K562 (cell line): ENCODE data around the gene C2CD4C. TPM values are rescaled to one million over a fixed set of nuclear protein-coding genes. Genes with fewer than 3 reads are reported as not detected.

Experiments used
- ATAC-seq: fragments of 200-7000 bp; cut with Tn5 transposase; 3 replicates; pipeline ENCODE4 v1.9.1; 2020; ENCODE audit warnings: moderate library complexity
- BruUV-seq: library from RNA; stranded (reverse); fragments of 400-500 nt; replicated peaks from 2 replicates; lab custom pipeline; 2021; lab: Mats Ljungman, UMichigan
- CTCF ChIA-PET: fragments of 300-600 bp; formaldehyde crosslinking; extraction: SDS; loops from one replicate; lab custom pipeline; 2021; ENCODE audit warnings: low intra/inter-chr PET ratio; lab: Yijun Ruan, JAX
- POLR2A ChIA-PET: fragments of 300-600, 350-650 bp; sonication (Branson Sonifier 250); formaldehyde crosslinking; extraction: SDS; loops from one replicate; lab custom pipeline; 2021; ENCODE audit warnings: antibody characterized with exemption, inconsistent platforms; lab: Yijun Ruan, JAX
- DNase-seq, 4 experiments: peaks; one replicate each; pipeline versions ENCODE4 v3.0.0 to v3.0.0-alpha.2; 2011 to 2018; ENCODE audit warnings: low spot score in 3 of 4, mixed read lengths in 3 of 4; ENCODE audit errors: extremely low read depth in 1 of 4
- FAIRE-seq: peaks from 2 replicates; lab custom pipeline; 2011; peaks lifted over from hg19 to GRCh38; lab: Jason Lieb, UNC
- H2AFZ ChIP-seq: 2 replicates; pipeline ENCODE4 v1.6.0; 2011; ENCODE audit warnings: low read depth, low read length, control low read depth, inconsistent platforms
- H3K27ac ChIP-seq: fragments of 200-600 bp; 3 replicates; pipeline ENCODE4 v1.8.0; 2011; ENCODE audit warnings: low read depth, mild to moderate bottlenecking, control low read depth, inconsistent platforms, low read length, moderate library complexity, mixed read lengths; ENCODE audit errors: extremely low read depth
- H3K27me3 ChIP-seq, 2 experiments: fragments of 300-600 bp in 1 of 2; 2 replicates in 1 of 2; 3 replicates in 1 of 2; pipeline versions ENCODE4 v1.6.0 to v1.8.0; 2011; ENCODE audit warnings: inconsistent platforms in 2 of 2, low read length in 2 of 2, mild to moderate bottlenecking in 1 of 2, mixed read lengths in 1 of 2, moderate library complexity in 1 of 2; ENCODE audit not compliant: control insufficient read depth in 2 of 2, insufficient read depth in 2 of 2
- H3K36me3 ChIP-seq: fragments of 300-600 bp; 3 replicates; pipeline ENCODE4 v1.8.0; 2011; ENCODE audit warnings: mild to moderate bottlenecking, low read length, inconsistent platforms; ENCODE audit not compliant: control insufficient read depth, insufficient read depth
- H3K4me1 ChIP-seq, 2 experiments: fragments of 200-600 bp in 1 of 2; replicated peaks in 1 of 2; 2 replicates in 1 of 2; 3 replicates in 1 of 2; pipeline versions ENCODE4 v1.5.1 to v1.8.0; 2011; ENCODE audit warnings: inconsistent platforms in 2 of 2, low read length in 2 of 2, mild to moderate bottlenecking in 1 of 2, mixed read lengths in 1 of 2, moderate library complexity in 1 of 2; ENCODE audit not compliant: control insufficient read depth in 2 of 2, insufficient read depth in 2 of 2
- H3K4me2 ChIP-seq: 2 replicates; pipeline ENCODE4 v1.6.1; 2011; ENCODE audit warnings: low read length, control low read depth, inconsistent platforms, mixed read lengths; ENCODE audit not compliant: insufficient read depth
- H3K4me3 ChIP-seq: fragments of 200-600 bp; sonication (generic), shearing (Covaris generic); 2 replicates; pipeline ENCODE4 v1.5.1; 2016; ENCODE audit warnings: control low read depth, inconsistent platforms
- H3K79me2 ChIP-seq: fragments of 200-600 bp; 3 replicates; pipeline ENCODE4 v1.8.0; 2011; ENCODE audit warnings: low read length, inconsistent platforms; ENCODE audit not compliant: control insufficient read depth, insufficient read depth
- H3K9ac ChIP-seq, 2 experiments: 2 replicates each; pipeline versions ENCODE4 v1.6.0 to v1.6.1; 2011; ENCODE audit warnings: low read depth in 2 of 2, low read length in 2 of 2, control low read depth in 1 of 2, inconsistent platforms in 1 of 2, mild to moderate bottlenecking in 1 of 2, mixed read lengths in 1 of 2; ENCODE audit not compliant: insufficient read depth in 1 of 2
- H3K9me1 ChIP-seq: one replicate; pipeline ENCODE4 v1.6.0; 2011; ENCODE audit warnings: inconsistent platforms, mild to moderate bottlenecking, low read length, moderate library complexity; ENCODE audit not compliant: control insufficient read depth, insufficient read depth
- H3K9me3 ChIP-seq: replicated peaks from 2 replicates; pipeline ENCODE4 v1.5.1; 2011; ENCODE audit warnings: low read depth, low read length, inconsistent platforms; ENCODE audit not compliant: control insufficient read depth, insufficient read depth
- H4K20me1 ChIP-seq: replicated peaks from 2 replicates; pipeline ENCODE4 v1.6.1; 2011; ENCODE audit warnings: low read length, inconsistent platforms, mixed read lengths; ENCODE audit not compliant: control insufficient read depth, insufficient read depth
- CHD2 ChIP-seq: IDR thresholded peaks from 2 replicates; pipeline ENCODE4 v1.6.1; 2011; ENCODE audit warnings: low read depth, low read length
- MECOM ChIP-seq: fragments of 250-450 bp; sonication (Bioruptor Pico); IDR thresholded peaks from 2 replicates; pipeline ENCODE4 v1.8.0; 2022; ENCODE audit warnings: inconsistent platforms
- SNRNP70 ChIP-seq: fragments of 200-400 bp; formaldehyde crosslinking; optimal IDR thresholded peaks from 2 replicates; pipeline ENCODE3; 2017; ENCODE audit warnings: low read depth, low read length
- UBTF ChIP-seq, 2 experiments: IDR thresholded peaks; 2 replicates each; pipeline ENCODE4 v1.6.1; 2012; ENCODE audit warnings: improper control_type of control experiment in 2 of 2, low read depth in 2 of 2, low read length in 2 of 2, borderline replicate concordance in 1 of 2
- USF2 ChIP-seq: sonication (generic); formaldehyde crosslinking; IDR thresholded peaks from 2 replicates; pipeline ENCODE4 v1.5.0; 2020; ENCODE audit warnings: missing genetic modification reagents
- ZNF3 ChIP-seq: fragments of 250-450 bp; sonication (Bioruptor Pico); IDR thresholded peaks from 2 replicates; pipeline ENCODE4 v1.5.0; 2021; ENCODE audit warnings: mild to moderate bottlenecking, moderate library complexity
- WGBS: fragments of 100-300 bp; shearing (Covaris generic); methylation state at CpG from one replicate; pipeline ENCODE4 v1.1.6; 2016; ENCODE audit warnings: low coverage, mixed read lengths; ENCODE audit not compliant: insufficient coverage; ENCODE audit errors: missing lambda C conversion rate; 5-methylcytosine and 5-hydroxymethylcytosine counted together
- in situ Hi-C: fragments of 300-500 bp; cut with MboI; formaldehyde crosslinking; loops from 4 replicates; pipeline ENCODE4 v1.15.0; 2018; ENCODE audit warnings: inconsistent platforms, mixed read lengths
- intact Hi-C: fragments of 100-400 bp; cut with micrococcal nuclease; formaldehyde crosslinking; loops from 2 replicates; pipeline ENCODE4 v1.14.2; 2022
- polyA plus RNA-seq, 8 experiments: library from polyadenylated mRNA; depleted of rRNA in 4 of 8; stranded (reverse) in 5 of 8; unstranded in 3 of 8; fragments of >200 nt; fragmentation: Nextera tagmentation in 2 of 8; fragmentation: Illumina TruSeq in 1 of 8; extraction: Ambion mirVana in 2 of 8; extraction: Trizol in 1 of 8; gene quantifications; 2 replicates each; pipeline versions ENCODE4 v1.2.1 to v1.2.3, GENCODE V29; 2011 to 2014; ENCODE audit warnings: inconsistent platforms in 1 of 8, missing spikeins in 1 of 8
- total RNA-seq, 7 experiments: library from RNA; depleted of rRNA in 6 of 7; stranded (reverse); fragments of >200 nt in 6 of 7; fragmentation: Illumina TruSeq in 2 of 7; extraction: Trizol in 2 of 7; gene quantifications; 2 replicates each; pipeline versions ENCODE4 v1.2.1 to v1.2.3, GENCODE V29; 2011 to 2021; ENCODE audit warnings: low replicate concordance in 1 of 7

Gene C2CD4C
- total and polyA plus RNA-seq, 9 of the 15 experiments (the other 6 are each of a cell fraction or from before 2014, with no cell fraction given), result 0.01 to 0.07 TPM; not detected in 7

DNA sequence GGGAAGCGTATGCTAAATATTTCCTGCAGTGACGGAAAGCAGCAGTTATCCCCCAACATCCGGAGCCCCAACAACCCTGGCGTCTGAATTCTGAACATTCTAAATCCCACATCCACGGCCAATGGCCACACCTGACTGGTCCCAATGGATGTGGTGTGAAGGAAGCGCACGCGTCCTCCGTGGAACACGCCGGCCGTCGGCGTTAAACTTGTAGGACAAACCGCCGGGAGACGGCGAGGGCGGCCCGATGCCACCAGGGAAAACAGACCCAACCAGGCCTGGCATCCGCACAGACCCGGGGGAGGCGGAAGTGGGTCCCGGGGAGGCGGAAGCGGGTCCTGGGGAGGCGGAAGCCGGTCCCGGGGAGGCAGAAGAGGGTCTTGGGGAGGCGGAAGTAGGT, 48.7 kb upstream of the C2CD4C start:
- Histone ChIP-seq H3K4me1 (peaks cover 5 to 37% of the 10 kb centered on the region in 2 experiments; a peak in 4 of 5 replicates), H2AFZ (no peak overlapping the region), H3K79me2 (no peaks in the 10 kb centered on the region), H3K9me1 (no peaks in the 10 kb centered on the region), H3K4me3 (no peak overlapping the region), H3K27ac (no peak overlapping the region), H3K4me2 (no peak overlapping the region), H3K36me3 (no peaks in the 10 kb centered on the region), H3K27me3 (peaks cover 6 to 48% of the 10 kb centered on the region in 2 experiments; a peak in 4 of 5 replicates), H3K9ac (no peak overlapping the region), H4K20me1 (no peaks in the 10 kb centered on the region), H3K9me3 (no peaks in the 10 kb centered on the region; the same call in 1 of the 2 replicates)
- intact Hi-C loops (no loop called here), in situ Hi-C loops (no loop called here)
- WGBS, result 84% methylated on average over 21 of the region's 30 CpGs
- ATAC-seq (no peak), FAIRE-seq (no peak), DNase-seq (no peak)
- ChIA-PET POLR2A (interaction anchor here (0.9 to 1.2 kb wide), 2 partner anchors 9 to 13 kb away, joined by 4 to 8 read pairs; no protein-coding TSS in a partner anchor), CTCF (no interaction called here)
- BruUV-seq, result no TSS peak
- no peak for TF ChIP-seq SNRNP70
- TF ChIP-seq ZNF3 (CRISPR knock-in tag), result no peak
- TF ChIP-seq USF2 (CRISPR knock-in tag), result no peak
- TF ChIP-seq CHD2, result no peak
- no peak for TF ChIP-seq UBTF (IDR thresholded peaks at IDR 0.05; ENCODE audit: borderline replicate concordance in 1 of 2, low read depth in 2 of 2, low read length in 2 of 2)
- no peak for TF ChIP-seq MECOM (CRISPR knock-in tag)
